Loucy (cell line): Measurements from ENCODE around the gene ARHGEF26.

Experiments
- H2AFZ ChIP-seq: fragments of 200-600 bp; sonication (generic); 2 replicates; pipeline ENCODE4 v1.6.0; 2016; ENCODE audit warnings: antibody characterized with exemption, mild to moderate bottlenecking, low read length, moderate library complexity
- H3F3A ChIP-seq: fragments of 200-600 bp; 2 replicates; pipeline ENCODE4 v1.6.0; 2016; ENCODE audit warnings: antibody characterized with exemption, low read depth, mild to moderate bottlenecking
- H3K27me3 ChIP-seq: fragments of 200-600 bp; sonication (generic); 2 replicates; pipeline ENCODE4 v1.6.1; 2014; ENCODE audit warnings: low read length, mild to moderate bottlenecking; ENCODE audit not compliant: insufficient read depth, poor library complexity, severe bottlenecking
- H3K36me3 ChIP-seq: fragments of 200-600 bp; sonication (generic); 2 replicates; pipeline ENCODE4 v1.6.1; 2016; ENCODE audit warnings: low read length; ENCODE audit not compliant: insufficient read depth
- H3K4me1 ChIP-seq: fragments of 200-600 bp; sonication (generic); 2 replicates; pipeline ENCODE4 v1.5.1; 2014; ENCODE audit warnings: low read length, mild to moderate bottlenecking; ENCODE audit not compliant: insufficient read depth, poor library complexity, severe bottlenecking
- H3K4me2 ChIP-seq: fragments of 200-600 bp; sonication (generic); 2 replicates; pipeline ENCODE4 v1.6.0; 2014; ENCODE audit warnings: antibody characterized with exemption, low read length, low read depth, mild to moderate bottlenecking; ENCODE audit not compliant: poor library complexity, severe bottlenecking
- H3K4me3 ChIP-seq: fragments of 200-600 bp; sonication (generic); 2 replicates; pipeline ENCODE4 v1.5.1; 2014; ENCODE audit warnings: low read length, mild to moderate bottlenecking, mixed read lengths; ENCODE audit not compliant: poor library complexity, severe bottlenecking
- H3K79me2 ChIP-seq: fragments of 200-600 bp; sonication (generic); 2 replicates; pipeline ENCODE4 v1.6.1; 2014; ENCODE audit warnings: low read length; ENCODE audit not compliant: insufficient read depth
- H3K9ac ChIP-seq: fragments of 200-600 bp; sonication (generic); 2 replicates; pipeline ENCODE4 v1.6.0; 2014; ENCODE audit warnings: mild to moderate bottlenecking, low read depth, low read length, moderate library complexity; ENCODE audit not compliant: poor library complexity, severe bottlenecking
- H3K9me2 ChIP-seq: fragments of 200-600 bp; sonication (generic); replicated peaks from 2 replicates; pipeline ENCODE4 v1.6.1; 2016; ENCODE audit warnings: low read depth, low read length, mixed read lengths
- H3K9me3 ChIP-seq: fragments of 200-600 bp; sonication (generic); 2 replicates; pipeline ENCODE4 v1.6.1; 2014; ENCODE audit warnings: mild to moderate bottlenecking, antibody characterized with exemption, low read length, low read depth; ENCODE audit not compliant: insufficient read depth
- H4K20me1 ChIP-seq: fragments of 200-600 bp; sonication (generic); 2 replicates; pipeline ENCODE4 v1.6.0; 2014; ENCODE audit warnings: antibody characterized with exemption, low read length, mild to moderate bottlenecking; ENCODE audit not compliant: insufficient read depth, poor library complexity, severe bottlenecking
- EZH2phosphoT487 ChIP-seq: fragments of 200-600 bp; IDR thresholded peaks from 2 replicates; pipeline ENCODE4 v1.6.1; 2018; ENCODE audit warnings: antibody characterized with exemption, mild to moderate bottlenecking, moderate library complexity, borderline replicate concordance
- TF ChIP-seq, protein P1 (sequence below): fragments of 200-600 bp; sonication (generic); conservative IDR thresholded peaks from 2 replicates; pipeline ENCODE4 v1.5.1; 2014; ENCODE audit warnings: mild to moderate bottlenecking, antibody characterized with exemption, low read length

ARHGEF26 gene

DNA sequence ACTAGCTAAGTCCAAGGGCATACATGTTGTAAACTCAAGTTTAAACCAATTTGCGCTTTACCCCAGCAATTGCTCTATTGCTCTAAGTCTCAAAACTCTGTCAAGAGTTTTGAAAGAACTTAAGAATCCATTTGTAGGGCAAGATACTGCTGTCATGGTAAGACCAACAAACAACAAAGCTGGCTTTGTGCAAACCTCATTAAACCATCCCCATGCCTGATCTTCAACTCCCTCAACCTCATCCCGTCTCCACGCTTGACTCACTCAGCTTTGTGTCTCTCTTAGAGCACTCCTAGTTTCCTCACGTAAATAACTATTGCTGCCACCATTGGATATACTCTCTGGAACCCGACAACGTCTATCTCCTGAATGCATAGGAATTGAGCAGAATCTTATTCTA is 20.6 kb upstream of the ARHGEF26 start:
- H3F3A ChIP-seq, result no peaks in the 10 kb centered on the region
- no peak overlapping the region for H3K4me2 ChIP-seq
- no peaks in the 10 kb centered on the region for H3K4me1 ChIP-seq
- H2AFZ ChIP-seq, result no peak overlapping the region
- H4K20me1 ChIP-seq, result no peaks in the 10 kb centered on the region
- no peak overlapping the region for H3K4me3 ChIP-seq
- H3K9me3 ChIP-seq, result no peaks in the 10 kb centered on the region
- TF ChIP-seq, protein P1, sequence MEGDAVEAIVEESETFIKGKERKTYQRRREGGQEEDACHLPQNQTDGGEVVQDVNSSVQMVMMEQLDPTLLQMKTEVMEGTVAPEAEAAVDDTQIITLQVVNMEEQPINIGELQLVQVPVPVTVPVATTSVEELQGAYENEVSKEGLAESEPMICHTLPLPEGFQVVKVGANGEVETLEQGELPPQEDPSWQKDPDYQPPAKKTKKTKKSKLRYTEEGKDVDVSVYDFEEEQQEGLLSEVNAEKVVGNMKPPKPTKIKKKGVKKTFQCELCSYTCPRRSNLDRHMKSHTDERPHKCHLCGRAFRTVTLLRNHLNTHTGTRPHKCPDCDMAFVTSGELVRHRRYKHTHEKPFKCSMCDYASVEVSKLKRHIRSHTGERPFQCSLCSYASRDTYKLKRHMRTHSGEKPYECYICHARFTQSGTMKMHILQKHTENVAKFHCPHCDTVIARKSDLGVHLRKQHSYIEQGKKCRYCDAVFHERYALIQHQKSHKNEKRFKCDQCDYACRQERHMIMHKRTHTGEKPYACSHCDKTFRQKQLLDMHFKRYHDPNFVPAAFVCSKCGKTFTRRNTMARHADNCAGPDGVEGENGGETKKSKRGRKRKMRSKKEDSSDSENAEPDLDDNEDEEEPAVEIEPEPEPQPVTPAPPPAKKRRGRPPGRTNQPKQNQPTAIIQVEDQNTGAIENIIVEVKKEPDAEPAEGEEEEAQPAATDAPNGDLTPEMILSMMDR, result no peak
- H3K36me3 ChIP-seq, result no peaks in the 10 kb centered on the region
- no peaks in the 10 kb centered on the region for H3K9me2 ChIP-seq
- no peak overlapping the region for H3K9ac ChIP-seq
- H3K79me2 ChIP-seq, result no peaks in the 10 kb centered on the region
- no peaks in the 10 kb centered on the region for H3K27me3 ChIP-seq

DNA sequence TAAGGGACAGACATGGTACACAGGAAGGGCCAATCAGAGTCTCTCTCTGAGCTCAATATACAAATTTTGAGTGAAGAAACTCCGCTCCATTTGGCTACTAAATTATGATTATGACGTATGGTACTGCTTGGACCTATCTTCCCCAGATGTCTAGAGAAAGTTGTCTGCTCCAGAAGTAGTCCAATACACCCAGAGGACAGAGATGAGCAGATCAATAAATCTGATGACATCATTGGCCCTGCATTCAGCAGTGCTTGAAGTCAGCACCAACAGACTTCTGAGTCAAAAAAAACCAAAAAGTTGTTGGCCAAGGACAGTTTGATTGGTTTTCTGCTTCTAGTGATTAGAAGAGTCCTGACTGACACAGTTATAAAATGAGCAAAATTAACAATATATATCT is 19.9 kb upstream of the ARHGEF26 start:
- no peaks in the 10 kb centered on the region for H3F3A ChIP-seq
- no peaks in the 10 kb centered on the region for H3K9me3 ChIP-seq
- H3K4me3 ChIP-seq, result no peak overlapping the region
- H3K4me2 ChIP-seq, result no peak overlapping the region
- no peaks in the 10 kb centered on the region for H4K20me1 ChIP-seq
- H3K36me3 ChIP-seq, result no peaks in the 10 kb centered on the region
- H3K79me2 ChIP-seq, result no peaks in the 10 kb centered on the region
- H3K4me1 ChIP-seq, result no peaks in the 10 kb centered on the region
- no peak overlapping the region for H2AFZ ChIP-seq
- no peaks in the 10 kb centered on the region for H3K9me2 ChIP-seq
- no peak overlapping the region for H3K9ac ChIP-seq
- TF ChIP-seq, protein P1, result no peak
- TF ChIP-seq EZH2phosphoT487, result no peak
- H3K27me3 ChIP-seq, result no peaks in the 10 kb centered on the region

DNA sequence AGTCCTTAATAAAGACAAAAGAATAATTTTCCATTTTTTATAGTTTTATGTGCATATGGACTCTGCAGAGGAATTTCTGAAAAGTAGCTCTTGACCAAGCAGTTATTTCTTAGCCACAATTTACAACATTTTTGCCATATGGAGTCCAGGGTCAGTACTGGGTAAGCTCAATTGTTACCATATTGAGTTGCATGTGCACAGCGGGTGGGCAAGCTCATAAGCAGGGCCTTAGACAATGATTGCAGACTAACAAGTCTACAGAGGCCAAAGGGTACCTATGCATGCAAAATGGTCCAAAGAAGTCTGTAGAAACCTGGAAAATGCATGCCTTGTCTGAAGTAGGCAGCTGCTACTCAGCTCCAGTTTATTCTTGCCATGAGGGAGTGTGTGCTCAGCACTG is 19.0 kb upstream of the ARHGEF26 start:
- TF ChIP-seq EZH2phosphoT487, result no peak
- TF ChIP-seq, protein P1, result no peak
- H3K9me2 ChIP-seq, result no peaks in the 10 kb centered on the region
- H3K27me3 ChIP-seq, result no peaks in the 10 kb centered on the region
- no peaks in the 10 kb centered on the region for H4K20me1 ChIP-seq
- no peaks in the 10 kb centered on the region for H3K36me3 ChIP-seq
- H3K4me2 ChIP-seq, result no peak overlapping the region
- H3K9me3 ChIP-seq, result no peaks in the 10 kb centered on the region
- H3K79me2 ChIP-seq, result no peaks in the 10 kb centered on the region
- no peak overlapping the region for H3K4me3 ChIP-seq
- H3K9ac ChIP-seq, result no peak overlapping the region
- H2AFZ ChIP-seq, result no peak overlapping the region
- no peaks in the 10 kb centered on the region for H3F3A ChIP-seq
- no peaks in the 10 kb centered on the region for H3K4me1 ChIP-seq
